HCT116 (cell line): Measurements from ENCODE around the gene ADAMTS15. TPM values are rescaled to one million over a fixed set of nuclear protein-coding genes. Genes with fewer than 3 reads are reported as not detected.
A peak's percentile ranks its signal among the peaks of the same experiment; 100 is the strongest.

Experiments used
- ATAC-seq: fragments of 200-7000 bp; cut with Tn5 transposase; 2 replicates; pipeline ENCODE4 v1.9.1; 2020; ENCODE audit warnings: mild to moderate bottlenecking, moderate library complexity
- BruUV-seq: library from RNA; stranded (reverse); fragments of 400-500 nt; replicated peaks from 2 replicates; lab custom pipeline; 2021; lab: Mats Ljungman, UMichigan
- CTCF ChIA-PET: fragments of 300-600 bp; sonication (Branson Sonifier 250); formaldehyde crosslinking; loops from one replicate; lab custom pipeline; 2021; ENCODE audit warnings: antibody characterized with exemption; lab: Charles Lee
- POLR2A ChIA-PET: fragments of 300-600, 350-600 bp; sonication (Branson Sonifier 250); formaldehyde crosslinking; loops from one replicate; lab custom pipeline; 2021; ENCODE audit warnings: antibody characterized with exemption; lab: Charles Lee
- RAD21 ChIA-PET, 2 experiments: fragments of 300-600 bp; sonication (Branson Sonifier 250); formaldehyde crosslinking; loops; one replicate each; lab custom pipeline; 2023; ENCODE audit warnings: low total read pairs in 2 of 2; ENCODE audit not compliant: uncharacterized antibody in 2 of 2, unreplicated experiment in 2 of 2, low non-redundant PET in 1 of 2; lab: Charles Lee
- DNase-seq: peaks from one replicate; pipeline ENCODE4 v3.0.0-alpha.2; 2010; ENCODE audit warnings: low read depth, low spot score
- H2AFZ ChIP-seq: fragments of 200-600 bp; shearing (Covaris generic), sonication (generic); 2 replicates; pipeline ENCODE4 v1.6.1; 2017; ENCODE audit warnings: low read depth, mixed run types, mixed read lengths, antibody characterized with exemption, low read length; ENCODE audit not compliant: poor library complexity, severe bottlenecking
- H3K27ac ChIP-seq: 2 replicates; pipeline ENCODE4 v1.5.1; 2012; ENCODE audit warnings: low read depth, low read length
- H3K27me3 ChIP-seq: fragments of 200-600 bp; sonication (generic); 2 replicates; pipeline ENCODE4 v1.6.1; 2016; ENCODE audit warnings: mixed run types, low read length, mixed read lengths; ENCODE audit not compliant: insufficient read depth
- H3K36me3 ChIP-seq, 2 experiments: fragments of 200-500 bp in 1 of 2; fragments of 200-600 bp in 1 of 2; sonication (Bioruptor generic) in 1 of 2; sonication (generic) in 1 of 2; 2 replicates each; pipeline versions ENCODE4 v1.5.1 to v1.6.1; 2014 to 2016; ENCODE audit warnings: low read length in 2 of 2, inconsistent platforms in 1 of 2, mixed read lengths in 1 of 2, mixed run types in 1 of 2; ENCODE audit not compliant: insufficient read depth in 2 of 2, control insufficient read depth in 1 of 2
- H3K4me1 ChIP-seq, 2 experiments: fragments of 200-600 bp in 1 of 2; sonication (generic) in 1 of 2; 2 replicates each; pipeline versions ENCODE4 v1.5.1 to v1.6.1; 2012 to 2017; ENCODE audit warnings: low read length in 2 of 2, inconsistent platforms in 1 of 2, mild to moderate bottlenecking in 1 of 2, mixed read lengths in 1 of 2, mixed run types in 1 of 2, moderate library complexity in 1 of 2; ENCODE audit not compliant: insufficient read depth in 2 of 2, control insufficient read depth in 1 of 2
- H3K4me2 ChIP-seq: fragments of 200-600 bp; sonication (generic); 2 replicates; pipeline ENCODE4 v1.6.1; 2017; ENCODE audit warnings: mixed run types, low read length, mixed read lengths
- H3K4me3 ChIP-seq, 2 experiments: fragments of 200-600 bp in 1 of 2; sonication (generic) in 1 of 2; replicated peaks in 1 of 2; 2 replicates each; pipeline ENCODE4 v1.5.1; 2011 to 2016; ENCODE audit warnings: low read length in 2 of 2, control low read depth in 1 of 2, low read depth in 1 of 2, mild to moderate bottlenecking in 1 of 2, mixed read lengths in 1 of 2, mixed run types in 1 of 2
- H3K79me2 ChIP-seq: fragments of 200-600 bp; sonication (generic); 2 replicates; pipeline ENCODE4 v1.6.1; 2017; ENCODE audit warnings: mild to moderate bottlenecking, mixed run types, low read length, moderate library complexity, mixed read lengths; ENCODE audit not compliant: insufficient read depth
- H3K9ac ChIP-seq: fragments of 200-600 bp; sonication (generic); 2 replicates; pipeline ENCODE4 v1.6.1; 2016; ENCODE audit warnings: low read length, mixed read lengths
- H3K9me2 ChIP-seq: fragments of 200-600 bp; sonication (generic), shearing (Covaris generic); 2 replicates; pipeline ENCODE4 v1.6.1; 2017; ENCODE audit warnings: mixed run types, mild to moderate bottlenecking, moderate library complexity; ENCODE audit not compliant: insufficient read depth
- H3K9me3 ChIP-seq, 2 experiments: fragments of 200-500 bp in 1 of 2; fragments of 200-600 bp in 1 of 2; sonication (Bioruptor generic) in 1 of 2; sonication (generic) in 1 of 2; 2 replicates each; pipeline ENCODE4 v1.6.1; 2014 to 2017; ENCODE audit warnings: low read length in 2 of 2, mixed read lengths in 2 of 2, inconsistent platforms in 1 of 2, low read depth in 1 of 2, mild to moderate bottlenecking in 1 of 2, mixed run types in 1 of 2, moderate library complexity in 1 of 2; ENCODE audit not compliant: control insufficient read depth in 1 of 2, insufficient read depth in 1 of 2
- H4K20me1 ChIP-seq: fragments of 200-600 bp; sonication (generic), shearing (Covaris generic); 2 replicates; pipeline ENCODE4 v1.6.1; 2017; ENCODE audit warnings: mixed run types, mild to moderate bottlenecking, moderate library complexity; ENCODE audit not compliant: insufficient read depth
- ELF1 ChIP-seq: IDR thresholded peaks from 2 replicates; pipeline ENCODE4 v1.6.1; 2012; ENCODE audit warnings: low read depth, borderline replicate concordance
- FOSL1 ChIP-seq: IDR thresholded peaks from 2 replicates; pipeline ENCODE4 v1.6.1; 2012; ENCODE audit warnings: low read depth
- JUND ChIP-seq: IDR thresholded peaks from 2 replicates; pipeline ENCODE4 v1.6.1; 2012
- POLR2AphosphoS5 ChIP-seq: IDR thresholded peaks from 2 replicates; pipeline ENCODE4 v1.6.1; 2011; ENCODE audit warnings: mild to moderate bottlenecking, low read depth, low read length, moderate library complexity
- RAD21 ChIP-seq: IDR thresholded peaks from 2 replicates; pipeline ENCODE4 v1.6.1; 2012; ENCODE audit warnings: low read depth, mild to moderate bottlenecking
- SIN3A ChIP-seq: IDR thresholded peaks from 2 replicates; pipeline ENCODE4 v1.6.1; 2012; ENCODE audit warnings: low read depth
- SP1 ChIP-seq: IDR thresholded peaks from 2 replicates; pipeline ENCODE4 v1.6.1; 2012; ENCODE audit warnings: low read depth
- SRF ChIP-seq: IDR thresholded peaks from 2 replicates; pipeline ENCODE4 v1.6.1; 2012; ENCODE audit warnings: low read depth
- TCF7L2 ChIP-seq: IDR thresholded peaks from 2 replicates; pipeline ENCODE4 v1.7.0; 2011; ENCODE audit warnings: borderline replicate concordance, inconsistent platforms; ENCODE audit not compliant: insufficient read depth, insufficient read length; ENCODE audit errors: extremely low read depth
- intact Hi-C: fragments of 100-400 bp; cut with micrococcal nuclease; formaldehyde crosslinking; loops from 2 replicates; pipeline ENCODE4 v1.10.0; 2022
- total RNA-seq: library from RNA; stranded (reverse); gene quantifications from one replicate; pipeline ENCODE4 v1.2.1, GENCODE V29; 2021; ENCODE audit not compliant: unreplicated experiment
- TF ChIP-seq, protein P1 (sequence below): IDR thresholded peaks from 2 replicates; pipeline ENCODE4 v1.6.1; 2012
- TF ChIP-seq, protein P2 (sequence below): IDR thresholded peaks from 2 replicates; pipeline ENCODE4 v1.6.1; 2011; ENCODE audit warnings: mild to moderate bottlenecking, low read length, moderate library complexity; ENCODE audit not compliant: insufficient replicate concordance; ENCODE audit errors: extremely low read depth
- TF ChIP-seq, protein P3 (sequence below): IDR thresholded peaks from 2 replicates; pipeline ENCODE4 v1.6.1; 2012; ENCODE audit warnings: low read depth

The ADAMTS15 gene
- total RNA-seq, 1 experiment from 2014 or later = 0.44 TPM

DNA sequence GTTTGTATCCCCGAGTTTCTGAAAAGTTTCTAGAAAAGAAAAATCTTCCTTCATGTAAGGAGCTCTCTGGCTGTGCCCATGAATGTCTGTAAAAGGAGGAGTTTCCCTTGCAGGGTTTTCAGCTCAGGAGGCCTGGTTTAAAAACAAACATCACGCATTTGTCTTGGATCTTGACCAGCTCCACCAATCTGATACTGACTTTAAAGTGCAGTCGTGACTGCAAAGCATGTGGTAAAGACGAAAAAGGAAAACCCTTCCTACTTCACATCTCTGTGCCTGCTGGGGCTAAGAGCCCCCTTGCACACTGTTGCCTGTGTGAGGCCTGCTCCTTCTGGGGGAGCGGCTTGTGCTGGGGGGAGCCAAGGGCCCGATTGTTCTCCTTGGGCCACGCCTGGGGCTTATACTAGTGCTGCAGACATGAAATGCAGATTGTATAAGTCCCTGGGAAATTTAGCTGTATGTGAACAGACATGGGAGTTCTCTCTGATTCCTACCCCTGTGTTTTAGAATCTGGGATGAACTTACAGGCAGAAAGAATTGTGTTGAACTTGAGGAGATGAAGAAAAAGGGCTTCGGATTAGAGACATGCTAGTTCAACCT lies 62.1 kb downstream of the ADAMTS15 start:
- Histone ChIP-seq H3K4me2 (no peak overlapping the region), H3K9me3 (no peaks in the 10 kb centered on the region), H3K9ac (no peak overlapping the region), H3K79me2 (no peaks in the 10 kb centered on the region), H3K27ac (no peak overlapping the region), H3K36me3 (no peaks in the 10 kb centered on the region), H3K4me3 (no peak overlapping the region), H3K4me1 (peaks cover 0 to 5% of the 10 kb centered on the region in 2 experiments; a peak in 1 of 4 replicates), H3K27me3 (no peaks in the 10 kb centered on the region), H2AFZ (no peak overlapping the region), H4K20me1 (no peaks in the 10 kb centered on the region), H3K9me2 (no peaks in the 10 kb centered on the region)
- CTCF ChIA-PET = no interaction called here
- DNase-seq (no peak), ATAC-seq (no peak)
- TF ChIP-seq SIN3A (no peak), RAD21 (no peak)
- TF ChIP-seq, protein P1, sequence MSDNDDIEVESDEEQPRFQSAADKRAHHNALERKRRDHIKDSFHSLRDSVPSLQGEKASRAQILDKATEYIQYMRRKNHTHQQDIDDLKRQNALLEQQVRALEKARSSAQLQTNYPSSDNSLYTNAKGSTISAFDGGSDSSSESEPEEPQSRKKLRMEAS = no peak
- TF ChIP-seq, protein P2, sequence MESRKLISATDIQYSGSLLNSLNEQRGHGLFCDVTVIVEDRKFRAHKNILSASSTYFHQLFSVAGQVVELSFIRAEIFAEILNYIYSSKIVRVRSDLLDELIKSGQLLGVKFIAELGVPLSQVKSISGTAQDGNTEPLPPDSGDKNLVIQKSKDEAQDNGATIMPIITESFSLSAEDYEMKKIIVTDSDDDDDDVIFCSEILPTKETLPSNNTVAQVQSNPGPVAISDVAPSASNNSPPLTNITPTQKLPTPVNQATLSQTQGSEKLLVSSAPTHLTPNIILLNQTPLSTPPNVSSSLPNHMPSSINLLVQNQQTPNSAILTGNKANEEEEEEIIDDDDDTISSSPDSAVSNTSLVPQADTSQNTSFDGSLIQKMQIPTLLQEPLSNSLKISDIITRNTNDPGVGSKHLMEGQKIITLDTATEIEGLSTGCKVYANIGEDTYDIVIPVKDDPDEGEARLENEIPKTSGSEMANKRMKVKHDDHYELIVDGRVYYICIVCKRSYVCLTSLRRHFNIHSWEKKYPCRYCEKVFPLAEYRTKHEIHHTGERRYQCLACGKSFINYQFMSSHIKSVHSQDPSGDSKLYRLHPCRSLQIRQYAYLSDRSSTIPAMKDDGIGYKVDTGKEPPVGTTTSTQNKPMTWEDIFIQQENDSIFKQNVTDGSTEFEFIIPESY = no peak
- intact Hi-C loops = no loop called here
- BruUV-seq = no TSS peak
- POLR2A ChIA-PET = no interaction called here
- RAD21 ChIA-PET = interaction anchor here in 1 of 2 experiments (0.6 kb wide), 1 partner anchor 611 kb away, joined by 3 read pairs; no protein-coding TSS in a partner anchor

DNA sequence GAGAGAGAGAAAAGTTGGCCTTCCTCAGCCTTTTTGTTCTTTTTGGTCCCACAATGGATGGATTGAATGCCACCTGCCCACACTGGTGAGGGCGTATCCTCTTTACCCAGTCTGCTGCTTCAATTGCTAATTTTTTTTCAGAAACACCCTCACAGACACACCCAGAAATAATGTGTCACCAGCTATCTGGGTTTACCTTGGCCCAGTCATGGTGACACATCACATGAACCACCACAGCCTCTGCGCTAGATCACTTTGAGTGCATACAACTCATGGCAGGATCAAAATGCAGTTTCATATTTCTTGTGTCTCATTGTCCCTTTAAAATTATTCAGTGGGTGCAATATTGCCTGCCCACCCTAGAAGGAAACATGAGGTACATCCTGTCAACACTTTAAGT lies 63.3 kb downstream of the ADAMTS15 start:
- TF ChIP-seq TCF7L2 = no peak
- TF ChIP-seq JUND = peak; percentile 36; the same call in 1 of the 2 replicates
- TF ChIP-seq, protein P3, sequence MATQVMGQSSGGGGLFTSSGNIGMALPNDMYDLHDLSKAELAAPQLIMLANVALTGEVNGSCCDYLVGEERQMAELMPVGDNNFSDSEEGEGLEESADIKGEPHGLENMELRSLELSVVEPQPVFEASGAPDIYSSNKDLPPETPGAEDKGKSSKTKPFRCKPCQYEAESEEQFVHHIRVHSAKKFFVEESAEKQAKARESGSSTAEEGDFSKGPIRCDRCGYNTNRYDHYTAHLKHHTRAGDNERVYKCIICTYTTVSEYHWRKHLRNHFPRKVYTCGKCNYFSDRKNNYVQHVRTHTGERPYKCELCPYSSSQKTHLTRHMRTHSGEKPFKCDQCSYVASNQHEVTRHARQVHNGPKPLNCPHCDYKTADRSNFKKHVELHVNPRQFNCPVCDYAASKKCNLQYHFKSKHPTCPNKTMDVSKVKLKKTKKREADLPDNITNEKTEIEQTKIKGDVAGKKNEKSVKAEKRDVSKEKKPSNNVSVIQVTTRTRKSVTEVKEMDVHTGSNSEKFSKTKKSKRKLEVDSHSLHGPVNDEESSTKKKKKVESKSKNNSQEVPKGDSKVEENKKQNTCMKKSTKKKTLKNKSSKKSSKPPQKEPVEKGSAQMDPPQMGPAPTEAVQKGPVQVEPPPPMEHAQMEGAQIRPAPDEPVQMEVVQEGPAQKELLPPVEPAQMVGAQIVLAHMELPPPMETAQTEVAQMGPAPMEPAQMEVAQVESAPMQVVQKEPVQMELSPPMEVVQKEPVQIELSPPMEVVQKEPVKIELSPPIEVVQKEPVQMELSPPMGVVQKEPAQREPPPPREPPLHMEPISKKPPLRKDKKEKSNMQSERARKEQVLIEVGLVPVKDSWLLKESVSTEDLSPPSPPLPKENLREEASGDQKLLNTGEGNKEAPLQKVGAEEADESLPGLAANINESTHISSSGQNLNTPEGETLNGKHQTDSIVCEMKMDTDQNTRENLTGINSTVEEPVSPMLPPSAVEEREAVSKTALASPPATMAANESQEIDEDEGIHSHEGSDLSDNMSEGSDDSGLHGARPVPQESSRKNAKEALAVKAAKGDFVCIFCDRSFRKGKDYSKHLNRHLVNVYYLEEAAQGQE = no peak
- no peak for TF ChIP-seq SRF
- TF ChIP-seq POLR2AphosphoS5 = no peak
- TF ChIP-seq ELF1 = no peak
- TF ChIP-seq FOSL1 = peak; percentile 58
- peak; percentile 28; the same call in 1 of the 2 replicates for TF ChIP-seq SP1
- TF ChIP-seq, all 23 proteins: peak for 3
- no peak overlapping the region for H3K9ac ChIP-seq
- H3K36me3 ChIP-seq = no peaks in the 10 kb centered on the region
- no peak overlapping the region for H3K27ac ChIP-seq
- H3K27me3 ChIP-seq = no peaks in the 10 kb centered on the region
- POLR2A ChIA-PET = no interaction called here
- H4K20me1 ChIP-seq = no peaks in the 10 kb centered on the region
- H3K9me3 ChIP-seq = no peaks in the 10 kb centered on the region
- no peak overlapping the region for H2AFZ ChIP-seq
- peaks cover 0 to 5% of the 10 kb centered on the region in 2 experiments; a peak in 1 of 4 replicates for H3K4me1 ChIP-seq
- no peaks in the 10 kb centered on the region for H3K9me2 ChIP-seq
- no peak overlapping the region for H3K4me3 ChIP-seq
- ATAC-seq = no peak
- no peak overlapping the region for H3K4me2 ChIP-seq
- RAD21 ChIA-PET = interaction anchor here in 1 of 2 experiments (0.7 kb wide), 1 partner anchor 95 kb away, joined by 3 read pairs; no protein-coding TSS in a partner anchor
- intact Hi-C loops = no loop called here
- CTCF ChIA-PET = no interaction called here
- no TSS peak for BruUV-seq
- no peak for DNase-seq
- no peaks in the 10 kb centered on the region for H3K79me2 ChIP-seq
